ENCODE results near the gene GPR84. TPM values are rescaled to one million over a fixed set of nuclear protein-coding genes. Genes with fewer than 3 reads are reported as not detected.
A peak's percentile ranks its signal among the peaks of the same experiment; 100 is the strongest.

Gene GPR84
- total and polyA plus RNA-seq, 9 of the 15 experiments (the other 6 are each of a cell fraction or from before 2014, with no cell fraction given) = 0.07 to 0.18 (median 0.11) TPM; not detected in 5

DNA sequence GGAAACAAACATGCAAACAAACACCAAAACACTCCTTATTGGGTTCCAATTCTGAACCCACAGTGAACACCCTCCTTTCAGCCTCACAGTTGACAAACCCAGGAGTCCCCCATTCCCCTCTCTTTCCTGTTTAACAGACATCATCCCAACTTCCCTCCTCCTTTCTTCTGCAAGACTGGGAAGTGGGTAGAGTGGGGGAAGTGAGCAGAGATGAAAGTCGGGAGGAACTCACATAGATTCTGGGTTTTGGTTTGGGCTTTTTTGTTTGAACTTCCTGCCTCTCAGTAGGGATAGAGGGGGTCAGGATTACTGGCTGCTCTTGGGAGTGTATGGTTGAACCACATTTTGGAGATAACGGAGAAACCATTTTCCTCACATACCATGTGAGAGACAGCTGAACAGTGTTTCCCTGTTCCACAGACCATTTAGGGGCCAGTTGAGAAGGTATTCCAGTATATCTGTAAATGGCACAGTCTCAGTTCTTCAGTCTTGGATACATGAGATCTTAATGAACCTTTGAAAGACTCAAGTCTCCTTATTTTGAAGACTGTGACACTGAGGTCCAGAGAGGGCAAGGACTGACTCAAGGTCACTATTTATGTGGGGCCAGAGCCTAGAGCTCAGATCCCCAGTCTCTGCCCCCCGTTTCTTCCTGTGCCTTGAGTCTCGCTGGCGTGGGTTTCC, 3.9 kb upstream of the GPR84 start (continued):
- no peak for TF ChIP-seq ELF1 (tag; IDR thresholded peaks at IDR 0.05)
- no peak for TF ChIP-seq ARNT (IDR thresholded peaks at IDR 0.05)
- TF ChIP-seq KDM2B (CRISPR knock-in tag; IDR thresholded peaks at IDR 0.05) = no peak
- TF ChIP-seq PHF8 (IDR thresholded peaks at IDR 0.05; ENCODE audit: borderline replicate concordance, low read length) = 0 out of 2 replicates have a peak, but pooled peaks have one; percentile 33
- TF ChIP-seq CBX2 (IDR thresholded peaks at IDR 0.05; ENCODE audit: insufficient read depth, low read length, poor library complexity, severe bottlenecking) = no peak
- TF ChIP-seq, protein P1, sequence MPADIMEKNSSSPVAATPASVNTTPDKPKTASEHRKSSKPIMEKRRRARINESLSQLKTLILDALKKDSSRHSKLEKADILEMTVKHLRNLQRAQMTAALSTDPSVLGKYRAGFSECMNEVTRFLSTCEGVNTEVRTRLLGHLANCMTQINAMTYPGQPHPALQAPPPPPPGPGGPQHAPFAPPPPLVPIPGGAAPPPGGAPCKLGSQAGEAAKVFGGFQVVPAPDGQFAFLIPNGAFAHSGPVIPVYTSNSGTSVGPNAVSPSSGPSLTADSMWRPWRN (IDR thresholded peaks at IDR 0.05; ENCODE audit: low read depth) = 0 out of 2 replicates have a peak, but pooled peaks have one; percentile 31
- TF ChIP-seq PREB (CRISPR knock-in tag; IDR thresholded peaks at IDR 0.05) = peak; percentile 97; the same call in 1 of the 2 replicates
- no peak for TF ChIP-seq PML (IDR thresholded peaks at IDR 0.05; ENCODE audit: low read length)
- no peak for TF ChIP-seq TEAD2 (tag; IDR thresholded peaks at IDR 0.05)
- 0 out of 2 replicates have a peak, but pooled peaks have one; percentile 13 for TF ChIP-seq MTA1 (IDR thresholded peaks at IDR 0.05; ENCODE audit: borderline replicate concordance)
- no peak for TF ChIP-seq BRD9 (IDR thresholded peaks at IDR 0.05; ENCODE audit: low read depth, partially characterized antibody)
- TF ChIP-seq, protein P2, sequence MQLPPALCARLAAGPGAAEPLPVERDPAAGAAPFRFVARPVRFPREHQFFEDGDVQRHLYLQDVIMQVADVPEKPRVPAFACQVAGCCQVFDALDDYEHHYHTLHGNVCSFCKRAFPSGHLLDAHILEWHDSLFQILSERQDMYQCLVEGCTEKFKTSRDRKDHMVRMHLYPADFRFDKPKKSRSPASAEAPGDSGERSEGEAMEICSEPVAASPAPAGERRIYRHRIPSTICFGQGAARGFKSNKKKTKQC (CRISPR knock-in tag; IDR thresholded peaks at IDR 0.05) = no peak
- TF ChIP-seq FOXM1 (IDR thresholded peaks at IDR 0.05; ENCODE audit: low read depth) = no peak
- no peak for TF ChIP-seq FOXM1 (CRISPR knock-in tag; IDR thresholded peaks at IDR 0.05; ENCODE audit: low read depth)
- TF ChIP-seq ZNF444 (CRISPR knock-in tag; IDR thresholded peaks at IDR 0.05) = no peak
- no peak for TF ChIP-seq ESRRA (IDR thresholded peaks at IDR 0.05; ENCODE audit: borderline replicate concordance, low read depth)
- TF ChIP-seq POLR2A (conservative IDR thresholded peaks at IDR 0.05) = 0 out of 2 replicates have a peak, but pooled peaks have one; percentile 28
- TF ChIP-seq SMARCA5 (IDR thresholded peaks at IDR 0.05) = 0 out of 2 replicates have a peak, but pooled peaks have one; percentile 49
- TF ChIP-seq THRB (CRISPR knock-in tag; conservative IDR thresholded peaks at IDR 0.05) = no peak
- no peak for TF ChIP-seq CAMTA2 (CRISPR knock-in tag; conservative IDR thresholded peaks at IDR 0.05)
- TF ChIP-seq RCOR1 (IDR thresholded peaks at IDR 0.05; ENCODE audit: borderline replicate concordance in 1 of 2, low read depth in 2 of 2, low read length in 2 of 2) = no peak
- TF ChIP-seq CC2D1A (IDR thresholded peaks at IDR 0.05) = no peak
- no peak for TF ChIP-seq EP300 (IDR thresholded peaks at IDR 0.05; ENCODE audit: low read length)
- TF ChIP-seq, protein P3, sequence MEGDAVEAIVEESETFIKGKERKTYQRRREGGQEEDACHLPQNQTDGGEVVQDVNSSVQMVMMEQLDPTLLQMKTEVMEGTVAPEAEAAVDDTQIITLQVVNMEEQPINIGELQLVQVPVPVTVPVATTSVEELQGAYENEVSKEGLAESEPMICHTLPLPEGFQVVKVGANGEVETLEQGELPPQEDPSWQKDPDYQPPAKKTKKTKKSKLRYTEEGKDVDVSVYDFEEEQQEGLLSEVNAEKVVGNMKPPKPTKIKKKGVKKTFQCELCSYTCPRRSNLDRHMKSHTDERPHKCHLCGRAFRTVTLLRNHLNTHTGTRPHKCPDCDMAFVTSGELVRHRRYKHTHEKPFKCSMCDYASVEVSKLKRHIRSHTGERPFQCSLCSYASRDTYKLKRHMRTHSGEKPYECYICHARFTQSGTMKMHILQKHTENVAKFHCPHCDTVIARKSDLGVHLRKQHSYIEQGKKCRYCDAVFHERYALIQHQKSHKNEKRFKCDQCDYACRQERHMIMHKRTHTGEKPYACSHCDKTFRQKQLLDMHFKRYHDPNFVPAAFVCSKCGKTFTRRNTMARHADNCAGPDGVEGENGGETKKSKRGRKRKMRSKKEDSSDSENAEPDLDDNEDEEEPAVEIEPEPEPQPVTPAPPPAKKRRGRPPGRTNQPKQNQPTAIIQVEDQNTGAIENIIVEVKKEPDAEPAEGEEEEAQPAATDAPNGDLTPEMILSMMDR (IDR thresholded peaks at IDR 0.05 in 2 of 3, conservative IDR thresholded peaks at IDR 0.05 in 1 of 3; ENCODE audit: insufficient read depth in 2 of 3, low read depth in 1 of 3, low read length in 3 of 3) = no peak
- TF ChIP-seq ZNF699 (CRISPR knock-in tag; IDR thresholded peaks at IDR 0.05; ENCODE audit: insufficient replicate concordance) = no peak

Data from K562 (cell line).